Peyer's patch (tissue), 4 donors: ENCODE measurements around the gene RASAL2. TPM values are rescaled to one million over a fixed set of nuclear protein-coding genes. Genes with fewer than 3 reads are reported as not detected.
"Not testable (repeated sequence)": the region's sequence is repeated elsewhere in the genome, so short reads cannot be mapped to it uniquely, and the experiment has no call there.

Experiments
- DNase-seq, 3 donors: peaks; one replicate each; pipeline ENCODE4 v3.0.0-alpha.2; 2017 to 2019
- H3K27ac ChIP-seq, 4 donors: fragments of 200-600 bp; sonication (generic); one replicate each; pipeline ENCODE4 v1.5.1; 2016 to 2019
- H3K27me3 ChIP-seq, 2 donors: fragments of 200-600 bp; sonication (generic); one replicate each; pipeline ENCODE4 v1.5.1; 2019
- H3K36me3 ChIP-seq, 3 donors: fragments of 200-600 bp; sonication (generic); one replicate each; pipeline ENCODE4 v1.5.1; 2016 to 2019
- H3K4me1 ChIP-seq, 4 donors: fragments of 200-600 bp; sonication (generic); one replicate each; pipeline ENCODE4 v1.5.1; 2016 to 2019
- H3K4me3 ChIP-seq, 4 donors: fragments of 200-600 bp; sonication (generic); 1 replicate in 3 of 4; 2 replicates in 1 of 4; pipeline ENCODE4 v1.5.1; 2016 to 2019; ENCODE audit warnings: mild to moderate bottlenecking in 1 of 4
- H3K9me3 ChIP-seq, 4 donors: fragments of 200-600 bp; sonication (generic); one replicate each; pipeline ENCODE4 v1.5.1; 2016 to 2019; ENCODE audit warnings: mild to moderate bottlenecking in 1 of 4
- CTCF ChIP-seq, 6 experiments: fragments of 450-650 bp in 4 of 6; fragments of 200-600 bp in 2 of 6; sonication (generic) in 1 of 6; IDR thresholded peaks; one replicate each; pipeline ENCODE4 v1.5.1; 2017 to 2019; ENCODE audit warnings: antibody characterized with exemption in 6 of 6, mild to moderate bottlenecking in 3 of 6, moderate library complexity in 1 of 6
- POLR2A ChIP-seq, 2 donors: fragments of 450-650 bp; IDR thresholded peaks; one replicate each; pipeline ENCODE4 v1.5.1; 2017; ENCODE audit warnings: antibody characterized with exemption in 2 of 2, mild to moderate bottlenecking in 2 of 2, moderate library complexity in 2 of 2
- total RNA-seq, 4 donors: library from RNA; depleted of rRNA; stranded (reverse); fragments of >200 nt; gene quantifications; one replicate each; pipeline ENCODE4 v1.1.0, GENCODE V29; 2016

Gene RASAL2
- total RNA-seq, 4 donors from 2014 or later = 10.2 to 35.5 (median 20.0) TPM

GRCh38 chr1:178241837-178242236 lies 147.9 kb downstream of the RASAL2 start:
- Histone ChIP-seq H3K9me3 (no peaks in the 10 kb centered on the region), H3K27ac (no peak overlapping the region), H3K4me3 (no peak overlapping the region), H3K4me1 (no peaks in the 10 kb centered on the region), H3K36me3 (no peaks in the 10 kb centered on the region), H3K27me3 (no peaks in the 10 kb centered on the region)
- peak in 4 of 6 experiments; percentile 5 to 16 (median 12) for TF ChIP-seq CTCF (IDR thresholded peaks at IDR 0.05)
- TF ChIP-seq POLR2A (IDR thresholded peaks at IDR 0.05) = no peak
- DNase-seq = no peak

GRCh38 chr1:178243119-178243518 lies 149.2 kb downstream of the RASAL2 start:
- Histone ChIP-seq H3K4me3 (no peak overlapping the region), H3K36me3 (no peaks in the 10 kb centered on the region), H3K27me3 (no peaks in the 10 kb centered on the region), H3K27ac (no peak overlapping the region), H3K4me1 (no peaks in the 10 kb centered on the region), H3K9me3 (no peaks in the 10 kb centered on the region)
- no peak for TF ChIP-seq CTCF (IDR thresholded peaks at IDR 0.05)
- no peak for TF ChIP-seq POLR2A (IDR thresholded peaks at IDR 0.05)
- no peak for DNase-seq

- no peaks in the 10 kb centered on the region for H3K4me1 ChIP-seq
- H3K27ac ChIP-seq = no peak overlapping the region
- H3K36me3 ChIP-seq = no peaks in the 10 kb centered on the region
- no peaks in the 10 kb centered on the region for H3K9me3 ChIP-seq
- H3K4me3 ChIP-seq = no peak overlapping the region
- DNase-seq = no peak
- H3K27me3 ChIP-seq = no peaks in the 10 kb centered on the region
- no peak for TF ChIP-seq POLR2A (IDR thresholded peaks at IDR 0.05)
- TF ChIP-seq CTCF (IDR thresholded peaks at IDR 0.05) = no peak
Measured at GRCh38 chr1:178243890-178244289, 150.0 kb downstream of the RASAL2 start.

GRCh38 chr1:178248284-178248683 lies 154.4 kb downstream of the RASAL2 start:
- DNase-seq, H3K27me3 ChIP-seq, H3K9me3 ChIP-seq, H3K4me3 ChIP-seq, H3K4me1 ChIP-seq, H3K27ac ChIP-seq, H3K36me3 ChIP-seq: not testable (repeated sequence)

GRCh38 chr1:178253581-178253980 lies 159.7 kb downstream of the RASAL2 start:
- not testable (repeated sequence) for H3K4me3 ChIP-seq, H3K27ac ChIP-seq, H3K27me3 ChIP-seq, DNase-seq, H3K36me3 ChIP-seq, H3K4me1 ChIP-seq, H3K9me3 ChIP-seq

GRCh38 chr1:178254433-178254832 lies 160.5 kb downstream of the RASAL2 start:
- Histone ChIP-seq H3K4me3 (no peak overlapping the region), H3K9me3 (peaks cover 0 to 7% (median 0%) of the 10 kb centered on the region in 4 donors), H3K27ac (no peak overlapping the region), H3K36me3 (no peaks in the 10 kb centered on the region), H3K27me3 (no peaks in the 10 kb centered on the region), H3K4me1 (no peaks in the 10 kb centered on the region)
- no peak for DNase-seq
- TF ChIP-seq POLR2A (IDR thresholded peaks at IDR 0.05) (no peak), CTCF (IDR thresholded peaks at IDR 0.05) (no peak)

- TF ChIP-seq CTCF (IDR thresholded peaks at IDR 0.05) (no peak), POLR2A (IDR thresholded peaks at IDR 0.05) (no peak)
- Histone ChIP-seq H3K9me3 (peaks cover 0 to 7% (median 0%) of the 10 kb centered on the region in 4 donors), H3K4me1 (no peaks in the 10 kb centered on the region), H3K36me3 (no peaks in the 10 kb centered on the region), H3K4me3 (no peak overlapping the region), H3K27me3 (no peaks in the 10 kb centered on the region), H3K27ac (no peak overlapping the region)
- DNase-seq = no peak
Measured at GRCh38 chr1:178258536-178258935, 164.6 kb downstream of the RASAL2 start.
